ENCODE data around the gene NUDT1.

The NUDT1 gene

GRCh38 chr7:2241580-2242540 lies at the start of gene NUDT1, which contains the start of gene MRM2:
Gene NUDT1, plus strand, starts transcription at chr7:2242226. Its CDS starts 2,349 bp downstream, at chr7:2244575.
Gene MRM2, minus strand, starts transcription at chr7:2242205. Its CDS starts 36 bp downstream, at chr7:2242169.
- peak; percentile 71 for DNase-seq (ENCODE audit: low read depth)
- H3K4me3 ChIP-seq (ENCODE audit: low read depth, low read length): peak within 1 kb of the TSS; percentile 96
- TF ChIP-seq, protein P1, sequence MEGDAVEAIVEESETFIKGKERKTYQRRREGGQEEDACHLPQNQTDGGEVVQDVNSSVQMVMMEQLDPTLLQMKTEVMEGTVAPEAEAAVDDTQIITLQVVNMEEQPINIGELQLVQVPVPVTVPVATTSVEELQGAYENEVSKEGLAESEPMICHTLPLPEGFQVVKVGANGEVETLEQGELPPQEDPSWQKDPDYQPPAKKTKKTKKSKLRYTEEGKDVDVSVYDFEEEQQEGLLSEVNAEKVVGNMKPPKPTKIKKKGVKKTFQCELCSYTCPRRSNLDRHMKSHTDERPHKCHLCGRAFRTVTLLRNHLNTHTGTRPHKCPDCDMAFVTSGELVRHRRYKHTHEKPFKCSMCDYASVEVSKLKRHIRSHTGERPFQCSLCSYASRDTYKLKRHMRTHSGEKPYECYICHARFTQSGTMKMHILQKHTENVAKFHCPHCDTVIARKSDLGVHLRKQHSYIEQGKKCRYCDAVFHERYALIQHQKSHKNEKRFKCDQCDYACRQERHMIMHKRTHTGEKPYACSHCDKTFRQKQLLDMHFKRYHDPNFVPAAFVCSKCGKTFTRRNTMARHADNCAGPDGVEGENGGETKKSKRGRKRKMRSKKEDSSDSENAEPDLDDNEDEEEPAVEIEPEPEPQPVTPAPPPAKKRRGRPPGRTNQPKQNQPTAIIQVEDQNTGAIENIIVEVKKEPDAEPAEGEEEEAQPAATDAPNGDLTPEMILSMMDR (conservative IDR thresholded peaks at IDR 0.05; ENCODE audit: low read depth, low read length): no peak

DNA sequence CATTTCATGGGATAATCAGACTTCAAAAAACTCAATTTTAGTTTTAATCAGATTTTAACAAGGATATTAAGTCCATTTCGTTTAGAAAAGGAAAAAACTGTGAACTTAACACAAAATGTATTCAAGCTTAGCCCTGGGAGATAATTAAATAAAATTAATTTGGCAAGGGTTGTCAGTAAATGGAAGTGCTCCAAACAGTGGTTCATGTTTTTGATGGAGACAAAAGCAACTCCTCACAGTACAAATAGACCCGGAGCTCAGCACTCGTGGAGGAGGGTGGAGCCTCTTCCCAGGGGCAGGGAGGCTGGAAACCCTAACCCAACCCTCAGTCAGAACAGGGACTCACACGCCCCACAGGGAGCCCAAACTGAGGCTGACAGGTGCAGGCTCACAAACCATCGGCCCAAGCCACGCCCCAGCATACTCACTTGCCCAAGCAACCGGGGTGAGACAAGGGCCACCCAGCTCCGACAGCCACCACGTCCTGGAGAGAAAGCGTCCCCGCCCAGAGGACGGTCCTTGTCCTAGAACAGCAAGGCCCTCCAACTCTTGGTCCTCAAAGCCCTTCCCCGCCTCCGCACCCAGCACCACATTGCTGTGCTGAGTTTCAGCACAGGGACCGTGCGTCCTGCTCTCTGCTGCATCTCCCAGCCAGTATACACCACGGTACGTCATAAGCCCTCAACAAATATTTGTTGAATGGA lies 49.0 kb upstream of the NUDT1 start:
- no peak overlapping the region for H3K4me3 ChIP-seq (ENCODE audit: low read depth, low read length)
- DNase-seq (ENCODE audit: low read depth): no peak
- TF ChIP-seq, protein P1 (conservative IDR thresholded peaks at IDR 0.05; ENCODE audit: low read depth, low read length): no peak

DNA sequence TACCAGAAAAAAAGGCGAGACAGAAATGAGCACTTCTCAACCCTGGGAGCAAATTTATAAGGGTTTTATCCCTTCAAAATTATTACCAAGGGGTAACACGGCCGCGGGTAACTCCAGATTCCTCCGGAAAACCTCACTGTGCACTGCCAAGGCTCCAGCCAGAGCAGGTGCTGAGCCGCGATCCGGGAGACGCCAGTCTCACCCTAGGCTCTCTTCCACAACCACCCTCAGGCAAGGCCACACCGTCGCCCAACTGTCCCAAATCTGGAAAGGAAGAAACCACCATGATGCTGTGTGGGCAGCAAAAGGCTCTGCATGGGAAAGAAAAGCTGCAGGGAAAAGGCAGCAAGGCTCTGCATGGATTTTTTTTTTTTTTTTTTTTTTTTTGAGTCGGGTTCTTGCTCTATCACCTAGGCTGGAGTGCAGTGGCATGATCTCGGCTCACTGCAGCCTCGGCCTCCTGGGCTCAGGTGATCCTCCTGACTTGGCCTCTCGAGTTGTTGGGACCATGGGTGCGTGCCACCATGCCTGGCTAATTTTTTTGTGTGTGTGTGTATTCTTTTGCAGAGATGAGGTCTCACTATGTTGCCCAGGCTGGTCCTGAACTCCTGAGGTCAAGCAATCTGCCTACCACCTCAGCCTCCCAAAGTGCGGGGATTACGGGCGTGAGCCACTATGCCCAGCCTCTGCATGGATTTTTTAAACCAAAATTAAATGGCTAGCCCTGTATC lies 48.3 kb upstream of the NUDT1 start:
- no peak for DNase-seq (ENCODE audit: low read depth)
- TF ChIP-seq, protein P1 (conservative IDR thresholded peaks at IDR 0.05; ENCODE audit: low read depth, low read length): no peak
- no peak overlapping the region for H3K4me3 ChIP-seq (ENCODE audit: low read depth, low read length)

GRCh38 chr7:2195400-2196246 lies 46.4 kb upstream of the NUDT1 start:
- DNase-seq (ENCODE audit: low read depth): no peak
- TF ChIP-seq, protein P1 (conservative IDR thresholded peaks at IDR 0.05; ENCODE audit: low read depth, low read length): no peak
- no peak overlapping the region for H3K4me3 ChIP-seq (ENCODE audit: low read depth, low read length)

GRCh38 chr7:2196381-2197378 lies 45.3 kb upstream of the NUDT1 start:
- TF ChIP-seq, protein P1 (conservative IDR thresholded peaks at IDR 0.05; ENCODE audit: low read depth, low read length): no peak
- H3K4me3 ChIP-seq (ENCODE audit: low read depth, low read length): no peak overlapping the region
- no peak for DNase-seq (ENCODE audit: low read depth)

Measured in choroid plexus epithelial cell (primary cell).